Keratinocyte (primary cell): ENCODE data around the gene R3HDM4.

ENCODE experiments used
- CTCF ChIP-seq, 3 experiments: IDR thresholded peaks in 1 of 3; conservative IDR thresholded peaks in 1 of 3; optimal IDR thresholded peaks in 1 of 3; 2 replicates in 2 of 3; 3 replicates in 1 of 3; pipeline versions ENCODE3 to v1.5.1; 2011; ENCODE audit warnings: low read length in 3 of 3, mild to moderate bottlenecking in 3 of 3, moderate library complexity in 2 of 3, control low read depth in 1 of 3, inconsistent platforms in 1 of 3; ENCODE audit not compliant: insufficient read depth in 2 of 3; ENCODE audit errors: extremely low read depth in 1 of 3
- EZH2 ChIP-seq: IDR thresholded peaks from one replicate; pipeline ENCODE4 v1.6.1; 2012; ENCODE audit warnings: inconsistent platforms, mild to moderate bottlenecking, low read length, moderate library complexity

GRCh38 chr19:867301-867793, 45.7 kb downstream of the R3HDM4 start:
- no peak for TF ChIP-seq CTCF (optimal IDR thresholded peaks at IDR 0.05 in 1 of 3, IDR thresholded peaks at IDR 0.05 in 1 of 3, conservative IDR thresholded peaks at IDR 0.05 in 1 of 3; ENCODE audit: extremely low read depth in 1 of 3, insufficient read depth in 2 of 3, low read length in 3 of 3)
- no peak for TF ChIP-seq EZH2
